GM23338 (cell line): ENCODE results near the gene OR10K2.

Experiments
- CREB1 ChIP-seq: fragments of 250-450 bp; sonication (Bioruptor Pico); IDR thresholded peaks from 2 replicates; pipeline ENCODE4 v1.5.0; 2020; ENCODE audit warnings: low read depth, mild to moderate bottlenecking, moderate library complexity
- EZH2 ChIP-seq: fragments of 200-600 bp; sonication (generic); IDR thresholded peaks from one replicate; pipeline ENCODE4 v1.8.0; 2017; ENCODE audit warnings: antibody characterized with exemption, mild to moderate bottlenecking, low read depth; ENCODE audit not compliant: unreplicated experiment
- EZH2phosphoT487 ChIP-seq: fragments of 200-600 bp; sonication (generic); IDR thresholded peaks from one replicate; pipeline ENCODE4 v1.8.1; 2018; ENCODE audit warnings: antibody characterized with exemption; ENCODE audit not compliant: unreplicated experiment
- JUNB ChIP-seq: IDR thresholded peaks from one replicate; pipeline ENCODE4 v1.6.1; 2016; ENCODE audit warnings: antibody characterized with exemption; ENCODE audit not compliant: unreplicated experiment
- NANOG ChIP-seq: IDR thresholded peaks from 2 replicates; pipeline ENCODE4 v1.6.1; 2016; ENCODE audit warnings: antibody characterized with exemption, borderline replicate concordance
- POLR2AphosphoS5 ChIP-seq: IDR thresholded peaks from 2 replicates; pipeline ENCODE4 v1.6.1; 2016; ENCODE audit warnings: antibody characterized with exemption, low read depth
- STAT1 ChIP-seq: IDR thresholded peaks from one replicate; pipeline ENCODE4 v1.6.1; 2016; ENCODE audit warnings: antibody characterized with exemption; ENCODE audit not compliant: unreplicated experiment
- ZNF114 ChIP-seq: fragments of 250-450 bp; sonication (Bioruptor Pico); IDR thresholded peaks from 2 replicates; pipeline ENCODE4 v1.5.0; 2020; ENCODE audit warnings: mild to moderate bottlenecking, moderate library complexity
- ZNF331 ChIP-seq: fragments of 250-450 bp; sonication (Bioruptor Pico); IDR thresholded peaks from 2 replicates; pipeline ENCODE4 v1.5.0; 2020; ENCODE audit warnings: low read depth, mild to moderate bottlenecking, moderate library complexity
- TF ChIP-seq, protein P1 (sequence below), 2 experiments: fragments of 200-600 bp in 1 of 2; sonication (generic) in 1 of 2; conservative IDR thresholded peaks; 2 replicates each; pipeline versions ENCODE4 v1.5.1 to v1.6.1; 2016 to 2017; ENCODE audit warnings: antibody characterized with exemption in 2 of 2, low read depth in 2 of 2, mild to moderate bottlenecking in 2 of 2, moderate library complexity in 1 of 2
- TF ChIP-seq, protein P2 (sequence below): fragments of 250-450 bp; sonication (Bioruptor Pico); IDR thresholded peaks from 2 replicates; pipeline ENCODE4 v1.5.0; 2020; ENCODE audit warnings: mild to moderate bottlenecking, moderate library complexity
- TF ChIP-seq, protein P3 (sequence below): IDR thresholded peaks from one replicate; pipeline ENCODE4 v1.6.1; 2018; ENCODE audit warnings: antibody characterized with exemption; ENCODE audit not compliant: unreplicated experiment
- TF ChIP-seq, protein P4 (sequence below): IDR thresholded peaks from 2 replicates; pipeline ENCODE4 v1.6.1; 2016; ENCODE audit warnings: antibody characterized with exemption

DNA sequence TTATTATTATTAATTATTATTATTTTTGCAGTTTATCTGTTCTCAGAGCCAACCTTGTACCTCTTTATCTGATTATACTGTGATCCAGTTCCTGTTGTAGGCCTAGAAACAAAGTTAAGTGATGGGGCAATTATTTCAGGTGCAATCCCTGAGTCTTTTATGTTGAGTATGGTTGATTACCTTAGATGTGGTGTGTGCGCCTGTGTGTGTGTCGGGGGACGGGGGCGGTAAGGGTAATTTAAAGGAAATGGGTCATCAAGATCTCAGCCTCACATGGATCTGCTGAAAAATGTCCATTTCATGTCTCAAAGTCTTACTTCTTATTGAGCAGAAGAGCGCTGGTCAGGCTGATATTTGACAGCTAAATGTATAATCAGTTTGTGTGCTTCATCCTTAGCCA lies 18.9 kb downstream of the OR10K2 start:
- TF ChIP-seq, protein P1, sequence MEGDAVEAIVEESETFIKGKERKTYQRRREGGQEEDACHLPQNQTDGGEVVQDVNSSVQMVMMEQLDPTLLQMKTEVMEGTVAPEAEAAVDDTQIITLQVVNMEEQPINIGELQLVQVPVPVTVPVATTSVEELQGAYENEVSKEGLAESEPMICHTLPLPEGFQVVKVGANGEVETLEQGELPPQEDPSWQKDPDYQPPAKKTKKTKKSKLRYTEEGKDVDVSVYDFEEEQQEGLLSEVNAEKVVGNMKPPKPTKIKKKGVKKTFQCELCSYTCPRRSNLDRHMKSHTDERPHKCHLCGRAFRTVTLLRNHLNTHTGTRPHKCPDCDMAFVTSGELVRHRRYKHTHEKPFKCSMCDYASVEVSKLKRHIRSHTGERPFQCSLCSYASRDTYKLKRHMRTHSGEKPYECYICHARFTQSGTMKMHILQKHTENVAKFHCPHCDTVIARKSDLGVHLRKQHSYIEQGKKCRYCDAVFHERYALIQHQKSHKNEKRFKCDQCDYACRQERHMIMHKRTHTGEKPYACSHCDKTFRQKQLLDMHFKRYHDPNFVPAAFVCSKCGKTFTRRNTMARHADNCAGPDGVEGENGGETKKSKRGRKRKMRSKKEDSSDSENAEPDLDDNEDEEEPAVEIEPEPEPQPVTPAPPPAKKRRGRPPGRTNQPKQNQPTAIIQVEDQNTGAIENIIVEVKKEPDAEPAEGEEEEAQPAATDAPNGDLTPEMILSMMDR (conservative IDR thresholded peaks at IDR 0.05; ENCODE audit: low read depth in 2 of 2), result no peak
- TF ChIP-seq POLR2AphosphoS5 (no peak), CREB1 (CRISPR knock-in tag) (no peak), ZNF331 (CRISPR knock-in tag) (no peak), EZH2phosphoT487 (no peak), EZH2 (no peak), STAT1 (no peak), JUNB (no peak), NANOG (no peak), ZNF114 (no peak)
- TF ChIP-seq, protein P2, sequence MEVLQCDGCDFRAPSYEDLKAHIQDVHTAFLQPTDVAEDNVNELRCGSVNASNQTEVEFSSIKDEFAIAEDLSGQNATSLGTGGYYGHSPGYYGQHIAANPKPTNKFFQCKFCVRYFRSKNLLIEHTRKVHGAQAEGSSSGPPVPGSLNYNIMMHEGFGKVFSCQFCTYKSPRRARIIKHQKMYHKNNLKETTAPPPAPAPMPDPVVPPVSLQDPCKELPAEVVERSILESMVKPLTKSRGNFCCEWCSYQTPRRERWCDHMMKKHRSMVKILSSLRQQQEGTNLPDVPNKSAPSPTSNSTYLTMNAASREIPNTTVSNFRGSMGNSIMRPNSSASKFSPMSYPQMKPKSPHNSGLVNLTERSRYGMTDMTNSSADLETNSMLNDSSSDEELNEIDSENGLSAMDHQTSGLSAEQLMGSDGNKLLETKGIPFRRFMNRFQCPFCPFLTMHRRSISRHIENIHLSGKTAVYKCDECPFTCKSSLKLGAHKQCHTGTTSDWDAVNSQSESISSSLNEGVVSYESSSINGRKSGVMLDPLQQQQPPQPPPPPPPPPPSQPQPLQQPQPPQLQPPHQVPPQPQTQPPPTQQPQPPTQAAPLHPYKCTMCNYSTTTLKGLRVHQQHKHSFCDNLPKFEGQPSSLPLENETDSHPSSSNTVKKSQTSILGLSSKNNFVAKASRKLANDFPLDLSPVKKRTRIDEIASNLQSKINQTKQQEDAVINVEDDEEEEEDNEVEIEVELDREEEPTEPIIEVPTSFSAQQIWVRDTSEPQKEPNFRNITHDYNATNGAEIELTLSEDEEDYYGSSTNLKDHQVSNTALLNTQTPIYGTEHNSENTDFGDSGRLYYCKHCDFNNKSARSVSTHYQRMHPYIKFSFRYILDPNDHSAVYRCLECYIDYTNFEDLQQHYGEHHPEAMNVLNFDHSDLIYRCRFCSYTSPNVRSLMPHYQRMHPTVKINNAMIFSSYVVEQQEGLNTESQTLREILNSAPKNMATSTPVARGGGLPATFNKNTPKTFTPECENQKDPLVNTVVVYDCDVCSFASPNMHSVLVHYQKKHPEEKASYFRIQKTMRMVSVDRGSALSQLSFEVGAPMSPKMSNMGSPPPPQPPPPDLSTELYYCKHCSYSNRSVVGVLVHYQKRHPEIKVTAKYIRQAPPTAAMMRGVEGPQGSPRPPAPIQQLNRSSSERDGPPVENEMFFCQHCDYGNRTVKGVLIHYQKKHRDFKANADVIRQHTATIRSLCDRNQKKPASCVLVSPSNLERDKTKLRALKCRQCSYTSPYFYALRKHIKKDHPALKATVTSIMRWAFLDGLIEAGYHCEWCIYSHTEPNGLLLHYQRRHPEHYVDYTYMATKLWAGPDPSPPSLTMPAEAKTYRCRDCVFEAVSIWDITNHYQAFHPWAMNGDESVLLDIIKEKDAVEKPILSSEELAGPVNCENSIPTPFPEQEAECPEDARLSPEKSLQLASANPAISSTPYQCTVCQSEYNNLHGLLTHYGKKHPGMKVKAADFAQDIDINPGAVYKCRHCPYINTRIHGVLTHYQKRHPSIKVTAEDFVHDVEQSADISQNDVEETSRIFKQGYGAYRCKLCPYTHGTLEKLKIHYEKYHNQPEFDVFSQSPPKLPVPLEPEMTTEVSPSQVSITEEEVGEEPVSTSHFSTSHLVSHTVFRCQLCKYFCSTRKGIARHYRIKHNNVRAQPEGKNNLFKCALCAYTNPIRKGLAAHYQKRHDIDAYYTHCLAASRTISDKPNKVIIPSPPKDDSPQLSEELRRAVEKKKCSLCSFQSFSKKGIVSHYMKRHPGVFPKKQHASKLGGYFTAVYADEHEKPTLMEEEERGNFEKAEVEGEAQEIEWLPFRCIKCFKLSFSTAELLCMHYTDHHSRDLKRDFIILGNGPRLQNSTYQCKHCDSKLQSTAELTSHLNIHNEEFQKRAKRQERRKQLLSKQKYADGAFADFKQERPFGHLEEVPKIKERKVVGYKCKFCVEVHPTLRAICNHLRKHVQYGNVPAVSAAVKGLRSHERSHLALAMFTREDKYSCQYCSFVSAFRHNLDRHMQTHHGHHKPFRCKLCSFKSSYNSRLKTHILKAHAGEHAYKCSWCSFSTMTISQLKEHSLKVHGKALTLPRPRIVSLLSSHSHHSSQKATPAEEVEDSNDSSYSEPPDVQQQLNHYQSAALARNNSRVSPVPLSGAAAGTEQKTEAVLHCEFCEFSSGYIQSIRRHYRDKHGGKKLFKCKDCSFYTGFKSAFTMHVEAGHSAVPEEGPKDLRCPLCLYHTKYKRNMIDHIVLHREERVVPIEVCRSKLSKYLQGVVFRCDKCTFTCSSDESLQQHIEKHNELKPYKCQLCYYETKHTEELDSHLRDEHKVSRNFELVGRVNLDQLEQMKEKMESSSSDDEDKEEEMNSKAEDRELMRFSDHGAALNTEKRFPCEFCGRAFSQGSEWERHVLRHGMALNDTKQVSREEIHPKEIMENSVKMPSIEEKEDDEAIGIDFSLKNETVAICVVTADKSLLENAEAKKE (CRISPR knock-in tag), result no peak
- TF ChIP-seq, protein P3, sequence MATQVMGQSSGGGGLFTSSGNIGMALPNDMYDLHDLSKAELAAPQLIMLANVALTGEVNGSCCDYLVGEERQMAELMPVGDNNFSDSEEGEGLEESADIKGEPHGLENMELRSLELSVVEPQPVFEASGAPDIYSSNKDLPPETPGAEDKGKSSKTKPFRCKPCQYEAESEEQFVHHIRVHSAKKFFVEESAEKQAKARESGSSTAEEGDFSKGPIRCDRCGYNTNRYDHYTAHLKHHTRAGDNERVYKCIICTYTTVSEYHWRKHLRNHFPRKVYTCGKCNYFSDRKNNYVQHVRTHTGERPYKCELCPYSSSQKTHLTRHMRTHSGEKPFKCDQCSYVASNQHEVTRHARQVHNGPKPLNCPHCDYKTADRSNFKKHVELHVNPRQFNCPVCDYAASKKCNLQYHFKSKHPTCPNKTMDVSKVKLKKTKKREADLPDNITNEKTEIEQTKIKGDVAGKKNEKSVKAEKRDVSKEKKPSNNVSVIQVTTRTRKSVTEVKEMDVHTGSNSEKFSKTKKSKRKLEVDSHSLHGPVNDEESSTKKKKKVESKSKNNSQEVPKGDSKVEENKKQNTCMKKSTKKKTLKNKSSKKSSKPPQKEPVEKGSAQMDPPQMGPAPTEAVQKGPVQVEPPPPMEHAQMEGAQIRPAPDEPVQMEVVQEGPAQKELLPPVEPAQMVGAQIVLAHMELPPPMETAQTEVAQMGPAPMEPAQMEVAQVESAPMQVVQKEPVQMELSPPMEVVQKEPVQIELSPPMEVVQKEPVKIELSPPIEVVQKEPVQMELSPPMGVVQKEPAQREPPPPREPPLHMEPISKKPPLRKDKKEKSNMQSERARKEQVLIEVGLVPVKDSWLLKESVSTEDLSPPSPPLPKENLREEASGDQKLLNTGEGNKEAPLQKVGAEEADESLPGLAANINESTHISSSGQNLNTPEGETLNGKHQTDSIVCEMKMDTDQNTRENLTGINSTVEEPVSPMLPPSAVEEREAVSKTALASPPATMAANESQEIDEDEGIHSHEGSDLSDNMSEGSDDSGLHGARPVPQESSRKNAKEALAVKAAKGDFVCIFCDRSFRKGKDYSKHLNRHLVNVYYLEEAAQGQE, result no peak
- TF ChIP-seq, protein P4, sequence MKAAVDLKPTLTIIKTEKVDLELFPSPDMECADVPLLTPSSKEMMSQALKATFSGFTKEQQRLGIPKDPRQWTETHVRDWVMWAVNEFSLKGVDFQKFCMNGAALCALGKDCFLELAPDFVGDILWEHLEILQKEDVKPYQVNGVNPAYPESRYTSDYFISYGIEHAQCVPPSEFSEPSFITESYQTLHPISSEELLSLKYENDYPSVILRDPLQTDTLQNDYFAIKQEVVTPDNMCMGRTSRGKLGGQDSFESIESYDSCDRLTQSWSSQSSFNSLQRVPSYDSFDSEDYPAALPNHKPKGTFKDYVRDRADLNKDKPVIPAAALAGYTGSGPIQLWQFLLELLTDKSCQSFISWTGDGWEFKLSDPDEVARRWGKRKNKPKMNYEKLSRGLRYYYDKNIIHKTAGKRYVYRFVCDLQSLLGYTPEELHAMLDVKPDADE, result no peak
